Peyer's patch (tissue), 4 donors: ENCODE data around the gene LIMA1.

Experiments
- POLR2A ChIP-seq, 2 donors: fragments of 450-650 bp; IDR thresholded peaks; one replicate each; pipeline ENCODE4 v1.5.1; 2017; ENCODE audit warnings: antibody characterized with exemption in 2 of 2, mild to moderate bottlenecking in 2 of 2, moderate library complexity in 2 of 2
- TF ChIP-seq, protein P1 (sequence below), 6 experiments: fragments of 450-650 bp in 4 of 6; fragments of 200-600 bp in 2 of 6; sonication (generic) in 1 of 6; IDR thresholded peaks; one replicate each; pipeline ENCODE4 v1.5.1; 2017 to 2019; ENCODE audit warnings: antibody characterized with exemption in 6 of 6, mild to moderate bottlenecking in 3 of 6, moderate library complexity in 1 of 6

DNA sequence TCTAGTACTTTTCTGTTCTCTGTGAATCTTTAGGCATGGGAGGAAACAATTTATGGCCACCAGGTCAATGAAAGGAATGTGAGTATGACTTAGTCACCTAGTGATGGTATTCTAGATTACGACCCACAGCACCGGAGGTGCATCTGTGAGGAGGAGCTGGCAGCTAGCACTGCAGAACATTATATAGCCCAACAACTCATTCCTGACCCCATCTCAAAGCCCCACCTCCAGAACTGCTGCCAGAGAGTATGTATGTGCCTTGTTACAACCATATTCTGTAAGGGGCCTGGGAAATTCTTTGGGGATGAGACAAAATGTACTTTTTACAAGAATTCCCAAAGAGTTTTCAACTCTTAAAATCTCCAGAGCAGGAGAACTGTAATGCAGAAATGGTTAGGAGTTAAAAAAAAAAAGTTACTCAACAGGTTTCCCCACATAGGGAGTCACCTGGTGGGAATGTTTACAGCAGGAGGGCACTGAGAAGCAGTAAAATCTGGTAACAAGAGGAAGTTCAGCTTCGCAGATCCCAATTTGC, 81.3 kb downstream of the LIMA1 start:
- no peak for TF ChIP-seq POLR2A (IDR thresholded peaks at IDR 0.05)
- TF ChIP-seq, protein P1, sequence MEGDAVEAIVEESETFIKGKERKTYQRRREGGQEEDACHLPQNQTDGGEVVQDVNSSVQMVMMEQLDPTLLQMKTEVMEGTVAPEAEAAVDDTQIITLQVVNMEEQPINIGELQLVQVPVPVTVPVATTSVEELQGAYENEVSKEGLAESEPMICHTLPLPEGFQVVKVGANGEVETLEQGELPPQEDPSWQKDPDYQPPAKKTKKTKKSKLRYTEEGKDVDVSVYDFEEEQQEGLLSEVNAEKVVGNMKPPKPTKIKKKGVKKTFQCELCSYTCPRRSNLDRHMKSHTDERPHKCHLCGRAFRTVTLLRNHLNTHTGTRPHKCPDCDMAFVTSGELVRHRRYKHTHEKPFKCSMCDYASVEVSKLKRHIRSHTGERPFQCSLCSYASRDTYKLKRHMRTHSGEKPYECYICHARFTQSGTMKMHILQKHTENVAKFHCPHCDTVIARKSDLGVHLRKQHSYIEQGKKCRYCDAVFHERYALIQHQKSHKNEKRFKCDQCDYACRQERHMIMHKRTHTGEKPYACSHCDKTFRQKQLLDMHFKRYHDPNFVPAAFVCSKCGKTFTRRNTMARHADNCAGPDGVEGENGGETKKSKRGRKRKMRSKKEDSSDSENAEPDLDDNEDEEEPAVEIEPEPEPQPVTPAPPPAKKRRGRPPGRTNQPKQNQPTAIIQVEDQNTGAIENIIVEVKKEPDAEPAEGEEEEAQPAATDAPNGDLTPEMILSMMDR (IDR thresholded peaks at IDR 0.05): no peak
